Stimulated activated CD4-positive, alpha-beta T cell treated with anti-CD3 and anti-CD28 coated beads, Interleukin-12 subunit alpha, Interleukin-12 subunit beta, amount 100 ng/mL, for 4 hours (primary cell): ENCODE data around the gene PAX2.

Experiments used
- DNase-seq: peaks from one replicate; pipeline ENCODE4 v3.0.0-alpha.2; 2020

Gene PAX2

DNA sequence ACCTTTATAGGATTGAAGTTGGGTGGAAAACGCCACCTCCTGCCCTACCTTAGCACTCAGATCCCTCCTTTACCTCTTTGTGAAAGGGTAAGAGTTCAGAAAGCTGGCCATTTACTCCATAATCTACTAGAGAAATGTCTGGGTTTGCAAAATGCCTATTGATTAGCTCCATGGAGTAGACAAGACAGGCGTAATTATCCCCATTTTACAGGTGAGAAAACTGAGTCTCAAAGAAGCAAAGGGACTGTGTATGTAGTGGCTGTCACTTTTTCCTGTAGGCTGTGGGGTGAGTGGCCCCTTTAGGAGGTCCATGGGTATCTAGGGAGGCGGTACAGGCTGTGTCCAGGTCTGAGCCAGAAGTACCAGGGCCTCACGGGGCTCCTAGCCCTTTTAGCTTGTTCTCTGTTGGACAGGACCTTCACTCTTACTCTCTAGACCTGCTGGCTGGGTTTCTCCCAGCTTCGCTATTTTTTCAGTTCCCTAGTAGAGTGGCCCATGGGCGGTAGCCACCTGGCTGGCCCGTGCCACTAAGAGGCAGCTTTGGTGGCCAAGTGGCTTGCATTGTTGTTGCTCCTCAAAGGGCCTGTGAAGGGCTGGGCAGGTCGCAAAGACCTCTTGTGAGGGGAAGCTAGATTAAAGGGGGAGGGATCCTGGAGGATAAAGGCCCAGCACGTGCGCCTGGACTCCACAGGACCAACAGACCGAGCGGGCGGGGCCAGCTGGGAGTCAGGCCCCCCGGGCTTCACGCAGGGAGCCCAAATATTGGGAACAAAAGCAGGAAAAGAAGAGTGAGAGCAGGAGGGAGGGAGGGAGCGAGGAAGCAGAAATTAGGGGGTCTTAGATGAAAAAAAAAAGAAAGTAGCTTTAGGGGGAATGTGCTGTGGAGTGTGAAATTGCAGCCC, 4.7 kb upstream of the PAX2 start:
- DNase-seq, result no peak

DNA sequence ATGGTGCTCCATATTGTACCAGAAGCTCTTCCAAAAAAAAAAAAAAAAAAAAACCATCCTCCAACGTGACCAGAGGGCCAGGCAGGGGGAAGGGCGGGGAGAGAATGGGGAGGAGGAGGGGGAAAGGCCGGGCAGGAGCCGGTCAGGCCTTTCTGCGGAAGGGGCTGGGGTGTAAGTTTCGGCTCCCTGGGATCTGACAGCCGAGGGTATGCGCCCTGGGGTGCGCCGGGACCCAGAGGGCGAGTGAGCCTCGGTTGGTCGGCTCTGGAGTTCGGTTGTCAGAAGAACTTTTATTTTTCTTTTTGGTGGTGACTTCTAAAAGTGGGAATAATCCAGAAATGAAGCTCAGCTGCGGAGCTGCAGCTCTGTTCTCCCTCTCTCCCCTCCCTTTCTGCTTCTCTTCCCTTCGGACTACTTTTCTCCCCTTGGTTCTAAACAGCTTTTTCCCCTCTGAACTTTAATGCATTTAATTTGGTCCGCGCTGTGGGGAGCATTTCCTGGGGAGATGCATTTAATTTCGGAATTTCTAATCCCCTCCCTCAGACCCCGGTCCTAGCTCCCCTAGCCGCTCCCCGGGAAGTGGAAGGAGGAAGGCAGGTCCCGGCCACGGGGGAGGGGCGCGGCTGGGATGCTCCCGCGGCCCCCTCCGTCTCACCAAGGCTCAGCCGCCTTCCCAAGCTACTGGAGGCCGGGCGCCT, 3.9 kb upstream of the PAX2 start:
- DNase-seq, result no peak

GRCh38 chr10:100742076-100742771, 3.2 kb upstream of the PAX2 start:
- DNase-seq, result no peak

DNA sequence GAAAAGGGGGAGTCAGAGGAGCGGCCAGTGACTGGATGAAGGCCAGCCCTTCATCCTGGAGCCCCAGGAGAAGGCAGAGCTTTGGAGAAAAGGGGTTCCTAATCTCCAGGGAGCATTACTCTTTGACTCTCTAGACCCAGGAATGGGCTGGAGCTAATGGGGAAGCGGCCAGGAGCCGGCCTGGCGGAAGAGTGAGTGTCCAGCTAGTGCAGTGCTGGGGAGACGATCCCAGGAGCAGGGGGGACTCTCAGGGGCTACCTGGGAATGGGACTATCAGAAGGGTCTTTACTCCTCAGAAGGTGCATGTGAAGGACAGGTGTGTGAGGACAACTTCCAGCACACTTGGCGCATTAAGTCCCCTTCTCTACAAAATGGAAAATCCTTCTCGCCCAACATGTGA, 2.4 kb upstream of the PAX2 start:
- DNase-seq, result no peak

- peak; percentile 52 for DNase-seq
Measured at GRCh38 chr10:100743626-100744135, 1.7 kb upstream of the PAX2 start.

GRCh38 chr10:100744136-100744986, 1.0 kb upstream of the PAX2 start:
- no peak for DNase-seq

- DNase-seq, result no peak
Measured at GRCh38 chr10:100745882-100746783, 751 bp downstream of the PAX2 start.

- DNase-seq, result no peak
Measured at GRCh38 chr10:100746784-100747455, 1.5 kb downstream of the PAX2 start.

DNA sequence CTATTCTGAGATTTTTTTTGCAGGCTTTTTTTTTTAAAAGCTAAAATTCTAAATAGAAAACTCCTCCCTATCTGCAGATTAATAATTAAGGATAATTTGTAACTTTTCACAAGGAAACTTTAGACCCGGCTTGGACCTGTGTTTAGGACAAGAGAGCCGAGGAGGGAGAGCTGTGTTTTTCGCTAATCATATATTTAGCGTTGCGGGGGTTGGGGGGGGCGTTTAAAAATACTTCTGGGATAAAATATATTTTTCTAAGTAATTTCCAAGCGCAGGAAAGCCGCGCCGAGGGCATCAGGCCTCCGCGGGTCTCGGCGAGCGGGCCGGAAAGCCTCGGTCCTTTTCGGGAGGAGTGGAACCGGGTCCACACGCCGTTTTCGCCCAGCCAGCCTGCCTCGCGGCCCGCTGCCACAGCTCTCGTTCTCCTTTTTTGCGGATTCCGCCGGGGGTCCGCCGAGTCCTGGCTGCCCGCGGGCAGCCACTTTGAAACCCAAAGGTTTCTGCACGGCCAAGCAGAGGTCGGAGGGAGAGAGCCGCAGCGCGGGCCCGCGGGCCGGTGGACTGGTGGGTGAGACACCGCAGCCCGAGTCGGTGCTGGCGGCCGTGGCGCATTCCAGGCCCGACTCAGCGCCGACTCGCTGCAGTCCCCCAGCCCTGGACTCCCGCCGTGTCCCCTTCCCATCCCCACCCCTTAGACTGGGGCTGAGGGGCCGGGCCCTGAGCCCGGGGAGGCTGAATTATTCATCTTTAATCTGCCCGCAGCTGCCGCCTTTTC, 2.3 kb downstream of the PAX2 start:
- DNase-seq, result no peak

GRCh38 chr10:100748231-100749058, 3.1 kb downstream of the PAX2 start:
- DNase-seq, result no peak

DNA sequence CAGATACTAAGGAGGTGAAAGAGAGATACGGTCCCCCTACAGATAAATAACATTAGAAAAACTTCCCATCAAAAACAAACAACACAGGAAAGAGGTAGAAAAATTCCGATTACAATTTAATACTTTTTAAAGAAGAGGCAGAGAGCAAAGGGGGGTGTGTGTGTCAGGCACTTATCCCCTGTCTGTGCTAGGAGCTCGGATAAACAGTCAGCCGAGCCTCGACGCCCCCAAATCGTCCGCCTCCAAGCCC, 3.6 kb downstream of the PAX2 start:
- DNase-seq, result no peak

DNA sequence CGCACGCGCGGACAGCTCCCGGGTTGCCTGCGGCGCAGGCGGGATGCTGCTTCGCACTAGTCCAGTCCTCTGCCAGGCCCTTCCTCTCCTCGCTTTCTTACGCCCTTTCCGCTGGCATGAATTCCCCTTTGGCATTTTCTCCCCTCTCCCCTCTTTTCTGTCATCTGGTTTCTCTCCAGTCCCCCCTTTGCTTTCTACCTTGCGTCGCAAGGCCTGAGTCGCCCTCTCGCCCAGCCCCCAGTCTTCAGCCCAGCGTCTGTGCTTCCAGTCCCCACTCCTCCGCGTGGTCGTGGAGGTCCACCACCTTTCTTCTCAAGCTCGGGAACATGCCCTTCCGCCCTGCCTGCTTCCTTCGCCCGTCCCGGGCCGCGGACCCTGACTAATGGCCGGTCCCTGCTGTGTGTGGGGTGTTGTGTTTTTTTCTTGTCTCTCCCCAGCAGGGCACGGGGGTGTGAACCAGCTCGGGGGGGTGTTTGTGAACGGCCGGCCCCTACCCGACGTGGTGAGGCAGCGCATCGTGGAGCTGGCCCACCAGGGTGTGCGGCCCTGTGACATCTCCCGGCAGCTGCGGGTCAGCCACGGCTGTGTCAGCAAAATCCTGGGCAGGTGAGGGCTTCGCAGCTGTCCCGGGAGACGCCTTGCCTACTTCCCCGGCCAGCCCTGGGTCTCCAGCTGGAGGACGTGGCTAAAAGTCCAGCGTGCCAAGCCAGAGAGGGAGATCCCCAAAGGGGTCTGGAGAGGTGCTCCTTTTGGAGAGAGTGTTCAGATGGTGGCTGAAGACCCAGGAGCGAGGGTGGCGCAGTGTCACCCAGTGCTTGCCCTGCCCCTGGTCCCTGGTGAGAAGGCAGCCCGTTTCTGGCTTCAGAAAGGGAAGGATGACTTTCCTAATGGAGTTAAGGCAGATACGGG, 4.2 kb downstream of the PAX2 start:
- DNase-seq, result no peak

DNA sequence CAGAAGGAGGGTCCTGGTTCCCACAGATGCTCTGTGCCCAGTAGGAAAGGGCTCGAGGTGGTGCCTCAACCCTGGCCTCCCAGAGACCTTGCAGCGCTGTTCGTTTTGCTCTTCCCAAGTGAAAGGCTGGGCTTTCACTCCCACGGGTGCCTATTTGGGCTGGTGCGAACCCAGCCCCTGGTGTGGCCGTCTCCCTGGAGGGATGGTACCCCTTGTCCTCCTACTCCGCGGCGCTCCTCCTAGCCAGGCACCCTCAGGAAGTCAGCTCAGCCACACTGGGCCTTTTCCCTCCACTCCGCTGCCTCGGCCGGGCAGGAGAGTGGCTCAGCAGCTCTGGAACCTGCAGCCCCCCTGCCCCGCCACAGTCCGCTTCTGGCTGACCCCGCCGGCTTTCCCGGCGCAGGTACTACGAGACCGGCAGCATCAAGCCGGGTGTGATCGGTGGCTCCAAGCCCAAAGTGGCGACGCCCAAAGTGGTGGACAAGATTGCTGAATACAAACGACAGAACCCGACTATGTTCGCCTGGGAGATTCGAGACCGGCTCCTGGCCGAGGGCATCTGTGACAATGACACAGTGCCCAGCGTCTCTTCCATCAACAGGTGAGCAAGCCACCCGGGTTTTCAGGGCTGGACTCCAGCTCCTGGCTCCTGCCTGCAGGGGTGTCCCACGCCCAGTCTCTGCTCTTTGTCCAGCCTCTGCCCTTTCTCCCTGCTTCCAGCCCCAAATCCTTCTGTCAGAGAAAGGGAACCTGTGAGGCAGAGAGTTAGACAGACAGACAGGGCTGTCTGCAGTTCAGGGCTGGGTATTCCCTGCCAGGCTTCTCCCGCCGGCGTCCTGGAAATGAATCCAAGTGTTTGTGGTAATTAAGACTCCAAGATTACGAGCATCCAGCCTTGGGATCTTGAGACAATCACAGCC, 5.2 kb downstream of the PAX2 start:
- DNase-seq, result no peak

GRCh38 chr10:100751211-100751933, 6.0 kb downstream of the PAX2 start:
- no peak for DNase-seq

GRCh38 chr10:100755821-100756220, 10.4 kb downstream of the PAX2 start:
- no peak for DNase-seq

DNA sequence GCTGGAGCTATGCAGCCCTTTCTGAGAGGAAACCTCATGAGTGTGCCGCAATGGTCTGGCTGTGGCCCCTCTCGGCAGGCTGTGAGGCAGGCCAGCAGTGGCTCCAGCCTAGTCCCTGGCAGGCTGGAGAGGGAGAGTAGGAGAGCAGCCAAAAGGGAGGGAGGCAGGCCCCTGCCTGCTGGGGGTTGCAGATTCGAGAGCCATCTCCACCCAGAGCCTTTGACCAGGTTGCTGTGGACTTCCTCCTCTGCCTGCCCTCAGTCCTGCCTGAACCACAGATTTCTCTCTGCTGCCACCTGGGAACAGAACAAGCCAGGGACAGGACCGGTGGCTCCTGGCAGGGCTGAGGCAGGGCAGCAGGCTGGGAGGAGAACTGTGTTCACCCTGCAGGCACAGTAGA, 13.9 kb downstream of the PAX2 start:
- DNase-seq, result no peak
